CD4-positive, alpha-beta T cell treated with Interleukin-15 for 4 hours (primary cell): ENCODE measurements around the gene AMY1C.
"Not testable (repeated sequence)": the region's sequence is repeated elsewhere in the genome, so short reads cannot be mapped to it uniquely, and the experiment has no call there.

ENCODE experiments used
- DNase-seq: peaks from one replicate; pipeline ENCODE4 v3.0.0-alpha.2; 2020; ENCODE audit warnings: low spot score

Gene AMY1C

DNA sequence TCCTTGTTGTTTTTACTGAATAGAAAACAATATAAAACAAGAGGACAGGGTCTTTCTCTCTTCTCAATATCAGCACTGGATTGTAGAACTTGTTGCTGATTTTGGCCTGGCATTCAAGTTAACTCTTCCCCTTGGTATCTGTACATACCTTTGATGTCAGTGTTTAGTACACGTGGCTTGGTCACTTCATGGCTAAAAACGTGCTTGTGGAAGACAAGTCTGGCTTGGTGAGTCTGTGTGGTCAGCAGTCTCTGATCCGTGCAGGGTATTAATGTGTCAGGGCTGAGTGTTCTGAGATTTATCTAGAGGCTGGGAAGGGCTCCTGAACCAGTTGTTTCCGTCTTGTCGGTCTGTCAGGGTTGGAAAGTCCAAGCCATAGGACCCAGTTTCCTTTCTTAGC is at the start of gene AMY1C:
TSS of gene AMY1C (plus strand) at position 301 of the 400 bp plus-strand sequence. CDS start 572 bp downstream, outside the sequence.
- not testable (repeated sequence) for DNase-seq

DNA sequence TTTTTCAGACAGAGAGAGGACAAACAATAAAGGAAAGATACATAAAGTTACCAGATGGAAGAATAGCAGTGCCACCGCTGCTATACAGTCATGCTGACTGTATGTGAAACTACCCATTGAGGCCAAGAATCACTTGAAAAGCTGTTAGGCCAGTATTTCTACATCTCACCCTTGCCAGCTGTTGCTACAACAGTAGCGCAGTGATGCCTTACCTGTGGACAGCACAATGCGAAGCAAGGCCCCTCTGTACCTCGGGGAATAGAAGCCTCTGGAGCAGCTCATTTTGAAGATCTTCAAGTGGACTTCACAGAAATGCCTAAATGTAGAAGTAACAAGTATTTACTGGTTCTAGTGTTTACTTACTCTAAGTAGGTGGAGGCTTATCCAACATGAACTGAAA is 49.0 kb upstream of the AMY1C start:
- DNase-seq = not testable (repeated sequence)

GRCh38 chr1:103701256-103701655 is 48.4 kb upstream of the AMY1C start:
- DNase-seq = not testable (repeated sequence)

GRCh38 chr1:103707670-103708069 is 42.0 kb upstream of the AMY1C start:
- not testable (repeated sequence) for DNase-seq

DNA sequence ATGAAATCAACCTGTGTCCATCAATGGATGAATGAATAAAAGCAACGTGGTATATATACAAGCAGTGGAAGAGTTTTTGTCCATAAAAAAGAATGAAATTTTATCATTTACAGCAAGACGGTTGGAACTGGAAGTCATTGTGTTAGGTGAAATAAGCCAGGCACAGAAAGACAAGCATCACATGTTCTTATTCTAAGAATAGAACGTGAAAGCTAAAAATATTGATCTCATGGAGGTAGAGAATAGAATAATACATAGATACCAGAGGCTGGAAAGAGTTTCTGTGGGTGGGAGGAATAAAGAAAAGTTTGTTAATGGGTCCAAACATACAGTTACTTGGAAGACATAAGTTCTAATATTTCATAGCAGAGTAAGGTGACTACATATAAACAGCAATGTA is 39.3 kb upstream of the AMY1C start:
- not testable (repeated sequence) for DNase-seq

DNA sequence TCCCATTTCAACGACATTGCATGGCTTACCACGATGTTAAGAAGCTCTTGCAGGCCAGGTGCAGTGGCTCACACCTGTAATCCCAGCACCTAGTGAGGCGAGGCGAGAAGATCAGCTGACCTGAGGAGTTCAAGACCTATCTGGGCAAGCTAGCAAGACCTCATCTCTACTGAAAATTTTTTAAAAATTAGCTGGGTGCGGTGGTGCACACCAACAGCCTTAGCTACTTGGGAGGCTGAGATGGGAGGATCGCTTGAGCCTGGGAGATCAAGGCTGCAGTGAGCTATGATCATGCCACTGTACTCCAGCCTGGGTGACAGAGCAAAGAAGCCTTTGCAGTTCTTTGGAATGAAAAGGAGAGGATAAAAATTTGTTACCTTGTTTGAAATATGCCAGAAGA is 32.3 kb upstream of the AMY1C start:
- DNase-seq = not testable (repeated sequence)

GRCh38 chr1:103721473-103721872 is 28.2 kb upstream of the AMY1C start:
- not testable (repeated sequence) for DNase-seq

DNA sequence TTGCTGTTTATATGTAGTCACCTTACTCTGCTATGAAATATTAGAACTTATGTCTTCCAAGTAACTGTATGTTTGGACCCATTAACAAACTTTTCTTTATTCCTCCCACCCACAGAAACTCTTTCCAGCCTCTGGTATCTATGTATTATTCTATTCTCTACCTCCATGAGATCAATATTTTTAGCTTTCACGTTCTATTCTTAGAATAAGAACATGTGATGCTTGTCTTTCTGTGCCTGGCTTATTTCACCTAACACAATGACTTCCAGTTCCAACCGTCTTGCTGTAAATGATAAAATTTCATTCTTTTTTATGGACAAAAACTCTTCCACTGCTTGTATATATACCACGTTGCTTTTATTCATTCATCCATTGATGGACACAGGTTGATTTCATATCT is 14.4 kb upstream of the AMY1C start:
- DNase-seq = not testable (repeated sequence)

- DNase-seq = not testable (repeated sequence)
Observed at GRCh38 chr1:103738031-103738430, 11.7 kb upstream of the AMY1C start.

DNA sequence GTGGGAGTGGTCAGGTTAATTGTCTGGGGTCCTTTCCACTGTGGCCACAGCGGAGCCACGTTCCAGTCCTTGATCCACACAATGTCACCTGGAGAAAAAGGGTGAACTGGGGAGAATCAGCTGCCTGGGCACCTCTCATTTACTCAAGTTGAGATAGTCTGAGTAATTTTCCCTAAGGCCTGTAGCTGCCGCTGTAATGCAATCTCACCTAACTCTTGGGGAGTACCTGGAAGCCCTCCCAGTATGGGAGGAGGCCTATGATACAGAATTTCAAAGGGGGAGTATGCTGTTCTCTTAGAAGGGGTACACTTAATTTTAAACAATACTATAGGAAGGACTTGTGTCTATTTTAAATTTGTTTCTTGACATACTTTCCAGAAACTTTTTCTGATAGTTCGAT is 5.2 kb upstream of the AMY1C start:
- not testable (repeated sequence) for DNase-seq

- DNase-seq = not testable (repeated sequence)
Observed at GRCh38 chr1:103745040-103745439, 4.7 kb upstream of the AMY1C start.

- not testable (repeated sequence) for DNase-seq
Observed at GRCh38 chr1:103748273-103748672, 1.4 kb upstream of the AMY1C start.

DNA sequence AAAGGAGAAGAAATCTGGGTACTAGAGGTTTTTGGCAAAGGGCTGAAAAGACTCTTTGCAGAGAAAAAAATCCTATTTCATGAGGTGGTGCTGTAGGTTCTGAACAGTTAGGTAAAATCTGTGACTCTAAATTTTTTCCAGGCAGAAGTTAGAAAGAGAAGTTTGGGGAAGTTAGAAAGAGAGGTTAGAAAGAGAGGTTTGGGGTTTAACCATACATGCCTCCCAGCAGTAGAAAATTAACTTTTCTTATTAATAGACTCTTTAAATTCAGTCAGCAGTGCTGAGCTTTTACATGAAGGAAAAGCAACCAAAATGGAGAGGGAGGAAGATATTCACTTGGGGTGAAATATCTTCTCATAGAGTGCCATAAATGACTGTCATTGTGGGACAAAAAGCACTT is 12.2 kb downstream of the AMY1C start:
- DNase-seq = no peak

DNA sequence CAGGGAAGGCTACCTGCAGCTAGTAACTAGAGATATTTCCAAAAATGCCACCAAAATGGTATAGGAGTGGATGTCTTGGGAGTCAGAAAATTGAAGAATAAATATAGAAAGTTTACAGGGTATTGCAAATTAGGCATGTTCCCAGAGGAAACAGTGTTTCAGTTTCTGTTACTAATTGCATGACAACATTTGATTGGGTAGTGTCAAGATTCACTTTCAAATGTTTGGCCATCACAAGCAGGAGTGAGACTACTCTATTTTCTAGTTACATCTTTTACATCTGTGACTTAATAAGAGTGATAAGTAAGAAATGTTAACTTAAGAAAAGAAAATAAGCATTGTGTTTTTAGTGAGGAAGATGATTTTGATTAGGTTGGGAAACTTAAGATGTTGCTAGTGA is 30.2 kb downstream of the AMY1C start:
- DNase-seq = no peak

DNA sequence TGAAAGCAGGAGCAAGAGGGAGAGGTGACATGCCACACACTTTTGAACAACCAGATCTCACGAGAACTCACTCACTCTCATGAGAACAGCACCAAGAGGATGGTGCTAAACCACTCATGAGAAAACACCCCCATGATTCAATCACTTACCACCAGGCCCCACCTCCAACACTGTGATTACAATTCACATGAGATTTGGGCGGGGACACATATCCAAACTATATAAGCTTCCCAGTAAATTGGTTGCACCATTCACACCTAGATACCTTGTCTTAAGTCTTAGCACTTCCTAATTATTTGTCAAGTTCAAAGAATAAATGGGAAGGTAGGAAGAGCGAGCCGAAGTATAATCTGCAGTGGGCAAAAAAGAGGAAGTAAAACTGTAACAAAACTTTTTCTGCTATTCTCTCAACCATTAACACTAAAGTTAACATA is 34.3 kb downstream of the AMY1C start:
- DNase-seq = no peak

DNA sequence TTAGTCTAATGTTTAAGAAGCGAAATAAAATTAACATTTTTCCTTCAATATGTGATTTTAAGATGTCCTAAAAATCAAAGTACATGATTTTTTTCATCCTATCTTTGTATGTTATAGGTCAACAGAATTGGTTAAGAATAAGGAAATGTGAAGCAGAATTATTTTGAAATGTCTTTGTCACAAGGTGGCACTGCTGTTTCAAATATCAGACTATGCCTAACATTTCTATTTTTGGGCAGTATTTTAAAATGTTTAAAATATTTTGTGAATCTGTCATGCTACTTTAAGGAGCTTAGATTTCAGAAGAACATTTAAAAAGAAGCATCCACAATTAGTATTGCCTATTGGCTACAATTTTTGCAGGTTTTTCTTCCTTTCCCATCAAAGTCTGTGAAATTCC is 38.7 kb downstream of the AMY1C start:
- no peak for DNase-seq

- DNase-seq = no peak
Observed at GRCh38 chr1:103790172-103790571, 40.5 kb downstream of the AMY1C start.
